Measurements from ENCODE around the gene SNAP47. TPM values are rescaled to one million over a fixed set of nuclear protein-coding genes. Genes with fewer than 3 reads are reported as not detected.
A peak's percentile ranks its signal among the peaks of the same experiment; 100 is the strongest.

The SNAP47 gene
- total and polyA plus RNA-seq, 2 experiments from 2014 or later, result 42.6 to 49.6 TPM

DNA sequence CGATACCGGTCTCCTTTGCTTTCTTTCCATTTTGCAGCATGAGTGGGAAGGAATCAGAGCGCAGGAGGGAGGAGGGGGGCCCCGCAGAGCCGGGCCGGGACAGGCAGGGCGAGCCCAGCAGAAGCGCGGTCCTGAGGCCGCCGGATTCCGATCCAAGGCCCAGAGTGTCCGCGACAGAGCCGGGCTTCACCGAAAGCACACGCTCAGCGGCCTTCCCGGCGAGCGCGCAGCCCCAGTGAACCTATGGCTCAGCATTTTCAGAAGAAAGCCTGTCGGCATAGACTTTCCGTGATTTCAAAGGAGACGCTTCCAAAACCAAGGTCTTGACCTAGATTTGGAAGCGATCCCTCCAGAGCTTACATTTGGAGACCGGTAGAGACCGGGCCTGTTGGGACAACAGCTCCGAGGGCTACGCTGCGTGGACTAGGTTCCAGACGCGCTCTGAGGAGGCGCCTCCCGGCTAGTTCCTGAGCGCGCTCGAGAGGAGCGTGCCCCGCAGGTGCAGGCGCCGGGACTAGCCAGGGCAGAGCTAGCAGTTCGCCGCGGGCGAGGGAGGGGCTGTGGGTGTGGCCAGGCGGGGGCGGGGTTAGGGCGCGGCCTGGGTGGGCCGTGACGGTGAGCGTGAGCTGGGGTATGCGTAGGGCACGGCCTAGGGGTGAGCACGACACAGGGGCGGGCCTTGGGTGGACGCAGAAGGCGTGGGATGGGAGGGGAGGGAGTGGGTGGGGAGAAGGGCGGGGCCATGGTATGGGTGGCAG is 52.5 kb downstream of the SNAP47 start:
- no peaks in the 10 kb centered on the region for H3K36me3 ChIP-seq (replicated peaks; ENCODE audit: insufficient read depth, low read depth)
- H3K27ac ChIP-seq, result peak overlapping the region; percentile 66
- peak overlapping the region; percentile 49 for H3K4me3 ChIP-seq
- H3K9me3 ChIP-seq (ENCODE audit: low read depth), result no peaks in the 10 kb centered on the region
- H3K4me1 ChIP-seq (ENCODE audit: insufficient read depth), result peaks cover 12% of the 10 kb centered on the region
- peak overlapping the region; percentile 96 for H3K4me2 ChIP-seq
- no peaks in the 10 kb centered on the region for H3K79me2 ChIP-seq
- peaks cover 4% of the 10 kb centered on the region for H3K27me3 ChIP-seq
- WGBS (ENCODE audit: low lambda C conversion rate, missing lambda C conversion rate), result 3% methylated on average over 43 of the region's 60 CpGs
- no peaks in the 10 kb centered on the region for H3K9me2 ChIP-seq (replicated peaks; ENCODE audit: insufficient read depth)
- H2AFZ ChIP-seq, result peak overlapping the region; percentile 55
- H4K20me1 ChIP-seq (ENCODE audit: insufficient read depth, poor library complexity, severe bottlenecking), result no peaks in the 10 kb centered on the region
- no peak for TF ChIP-seq EZH2phosphoT487 (IDR thresholded peaks at IDR 0.05; ENCODE audit: low read depth, severe bottlenecking, unreplicated experiment)
- TF ChIP-seq EZH2 (IDR thresholded peaks at IDR 0.05; ENCODE audit: borderline replicate concordance), result no peak
- TF ChIP-seq, protein P1, sequence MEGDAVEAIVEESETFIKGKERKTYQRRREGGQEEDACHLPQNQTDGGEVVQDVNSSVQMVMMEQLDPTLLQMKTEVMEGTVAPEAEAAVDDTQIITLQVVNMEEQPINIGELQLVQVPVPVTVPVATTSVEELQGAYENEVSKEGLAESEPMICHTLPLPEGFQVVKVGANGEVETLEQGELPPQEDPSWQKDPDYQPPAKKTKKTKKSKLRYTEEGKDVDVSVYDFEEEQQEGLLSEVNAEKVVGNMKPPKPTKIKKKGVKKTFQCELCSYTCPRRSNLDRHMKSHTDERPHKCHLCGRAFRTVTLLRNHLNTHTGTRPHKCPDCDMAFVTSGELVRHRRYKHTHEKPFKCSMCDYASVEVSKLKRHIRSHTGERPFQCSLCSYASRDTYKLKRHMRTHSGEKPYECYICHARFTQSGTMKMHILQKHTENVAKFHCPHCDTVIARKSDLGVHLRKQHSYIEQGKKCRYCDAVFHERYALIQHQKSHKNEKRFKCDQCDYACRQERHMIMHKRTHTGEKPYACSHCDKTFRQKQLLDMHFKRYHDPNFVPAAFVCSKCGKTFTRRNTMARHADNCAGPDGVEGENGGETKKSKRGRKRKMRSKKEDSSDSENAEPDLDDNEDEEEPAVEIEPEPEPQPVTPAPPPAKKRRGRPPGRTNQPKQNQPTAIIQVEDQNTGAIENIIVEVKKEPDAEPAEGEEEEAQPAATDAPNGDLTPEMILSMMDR (IDR thresholded peaks at IDR 0.05; ENCODE audit: poor library complexity), result no peak
- peak; percentile 95 for DNase-seq (ENCODE audit: low spot score)

DNA sequence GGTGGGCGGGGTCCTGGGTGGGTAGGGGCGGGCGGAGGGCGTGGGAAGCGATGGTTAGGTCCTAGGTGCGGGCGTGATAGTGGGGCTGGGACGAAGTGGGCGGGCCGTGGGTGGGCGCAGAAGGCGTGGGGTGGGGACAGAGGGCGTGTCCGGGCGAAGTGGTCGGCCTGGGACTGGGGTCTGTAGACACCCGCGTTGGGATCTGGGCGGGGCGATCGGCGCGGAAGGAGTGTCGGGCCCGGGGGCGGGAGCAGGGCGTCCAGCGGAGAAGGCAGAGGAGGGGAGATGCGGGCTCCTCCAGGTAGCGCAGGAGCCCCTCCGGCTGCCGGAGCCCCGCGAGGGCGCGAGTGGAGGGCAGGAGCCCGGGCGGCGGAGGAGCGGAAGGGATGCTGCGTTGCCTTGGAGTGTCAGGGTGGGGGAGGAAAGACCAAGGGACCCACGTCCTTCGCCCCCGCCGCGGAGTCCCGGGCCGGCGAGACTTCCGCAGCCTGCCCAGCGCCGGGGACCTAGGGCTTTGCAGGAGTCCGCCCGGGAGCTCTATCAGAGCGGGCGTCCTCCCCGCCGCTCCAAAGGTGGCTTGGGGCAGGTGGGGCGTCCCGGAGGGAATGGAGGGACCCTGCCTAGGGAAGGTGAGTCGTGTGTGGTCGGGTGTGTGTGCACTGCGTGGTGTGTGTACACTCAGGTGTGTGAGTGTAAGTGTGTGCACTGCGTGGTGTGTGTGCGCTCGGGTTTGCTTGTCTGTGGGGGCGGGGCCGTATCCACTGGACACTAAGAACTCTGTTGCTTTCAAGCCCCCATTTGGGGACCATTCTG is 53.2 kb downstream of the SNAP47 start:
- H3K4me2 ChIP-seq, result peak overlapping the region; percentile 96
- TF ChIP-seq EZH2 (IDR thresholded peaks at IDR 0.05; ENCODE audit: borderline replicate concordance) (no peak), EZH2phosphoT487 (IDR thresholded peaks at IDR 0.05; ENCODE audit: low read depth, severe bottlenecking, unreplicated experiment) (no peak)
- TF ChIP-seq, protein P1 (IDR thresholded peaks at IDR 0.05; ENCODE audit: poor library complexity), result no peak
- H3K36me3 ChIP-seq (replicated peaks; ENCODE audit: insufficient read depth, low read depth), result no peaks in the 10 kb centered on the region
- no peaks in the 10 kb centered on the region for H4K20me1 ChIP-seq (ENCODE audit: insufficient read depth, poor library complexity, severe bottlenecking)
- peaks cover 15% of the 10 kb centered on the region for H3K4me1 ChIP-seq (ENCODE audit: insufficient read depth)
- DNase-seq (ENCODE audit: low spot score), result peak; percentile 83
- H3K27me3 ChIP-seq, result peaks cover 4% of the 10 kb centered on the region
- no peaks in the 10 kb centered on the region for H3K9me2 ChIP-seq (replicated peaks; ENCODE audit: insufficient read depth)
- H3K79me2 ChIP-seq, result no peaks in the 10 kb centered on the region
- H3K4me3 ChIP-seq, result peak overlapping the region; percentile 66
- no peaks in the 10 kb centered on the region for H3K9me3 ChIP-seq (ENCODE audit: low read depth)
- WGBS (ENCODE audit: low lambda C conversion rate, missing lambda C conversion rate), result 0% methylated on average over 17 of the region's 68 CpGs
- peak overlapping the region; percentile 76 for H2AFZ ChIP-seq
- H3K27ac ChIP-seq, result peak overlapping the region; percentile 50

DNA sequence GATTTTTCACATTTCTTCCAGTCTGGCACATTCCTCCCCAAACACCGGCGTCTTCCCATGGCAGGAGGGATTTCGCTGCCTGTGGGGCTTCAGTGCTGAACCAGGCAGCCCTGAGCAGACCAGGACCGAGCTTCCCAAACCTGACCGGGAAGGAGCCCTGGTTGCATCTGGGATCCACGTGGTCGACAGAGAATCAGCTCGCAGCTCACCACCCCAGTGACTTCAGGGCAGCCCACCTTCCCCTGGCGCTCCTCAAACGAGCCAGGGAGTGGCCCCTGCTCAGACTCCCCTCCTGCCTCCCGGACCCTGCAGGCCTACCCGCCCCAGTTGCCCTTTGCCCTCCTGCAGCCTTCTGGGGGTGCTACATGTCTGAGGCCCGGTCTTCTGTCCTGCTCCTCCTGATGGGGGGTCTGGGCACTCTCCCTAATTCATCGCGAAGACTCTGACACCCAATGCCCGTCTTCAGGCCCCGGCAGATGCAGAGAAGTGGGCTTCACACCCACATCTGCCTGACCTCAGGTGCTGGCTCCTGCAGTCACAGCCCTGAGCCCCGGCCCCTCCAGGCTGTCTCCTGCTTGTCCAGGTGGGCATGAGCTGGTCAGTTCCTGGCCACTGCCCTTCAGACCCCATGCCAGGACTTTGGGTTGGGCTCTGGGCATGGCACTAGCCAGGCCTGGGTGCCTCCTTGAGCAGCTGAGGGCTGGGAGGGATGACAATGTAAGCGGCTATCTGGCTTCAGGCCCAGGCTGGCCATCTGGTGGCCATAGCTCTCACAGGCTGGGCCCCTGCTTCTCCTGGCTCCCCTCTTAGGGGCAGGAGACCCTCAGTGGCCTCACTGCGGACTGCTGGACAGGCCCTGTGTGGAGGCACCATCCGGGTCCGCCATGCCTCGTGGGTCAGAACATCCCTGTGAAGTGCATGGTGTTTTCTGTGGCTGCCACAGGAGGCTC is 54.1 kb downstream of the SNAP47 start:
- H3K27me3 ChIP-seq, result peaks cover 4% of the 10 kb centered on the region
- peak overlapping the region; percentile 76 for H2AFZ ChIP-seq
- TF ChIP-seq, protein P1 (IDR thresholded peaks at IDR 0.05; ENCODE audit: poor library complexity), result no peak
- TF ChIP-seq EZH2phosphoT487 (IDR thresholded peaks at IDR 0.05; ENCODE audit: low read depth, severe bottlenecking, unreplicated experiment) (no peak), EZH2 (IDR thresholded peaks at IDR 0.05; ENCODE audit: borderline replicate concordance) (no peak)
- H3K4me3 ChIP-seq, result peak overlapping the region; percentile 66
- H3K9me3 ChIP-seq (ENCODE audit: low read depth), result no peaks in the 10 kb centered on the region
- no peaks in the 10 kb centered on the region for H3K9me2 ChIP-seq (replicated peaks; ENCODE audit: insufficient read depth)
- H3K36me3 ChIP-seq (replicated peaks; ENCODE audit: insufficient read depth, low read depth), result no peaks in the 10 kb centered on the region
- H3K27ac ChIP-seq, result peak overlapping the region; percentile 50
- H3K79me2 ChIP-seq, result no peaks in the 10 kb centered on the region
- H4K20me1 ChIP-seq (ENCODE audit: insufficient read depth, poor library complexity, severe bottlenecking), result no peaks in the 10 kb centered on the region
- WGBS (ENCODE audit: low lambda C conversion rate, missing lambda C conversion rate), result 56% methylated on average over 22 of the region's 23 CpGs
- H3K4me2 ChIP-seq, result peak overlapping the region; percentile 96
- no peak for DNase-seq (ENCODE audit: low spot score)
- H3K4me1 ChIP-seq (ENCODE audit: insufficient read depth), result peaks cover 24% of the 10 kb centered on the region

All from hepatocyte (in vitro differentiated cells).